Epithelial cell of umbilical artery (primary cell): ENCODE results near the gene QPCT. TPM values are rescaled to one million over a fixed set of nuclear protein-coding genes. Genes with fewer than 3 reads are reported as not detected.

ENCODE experiments used
- total RNA-seq: library from RNA; depleted of rRNA; stranded (reverse); fragments of >200 nt; gene quantifications from 2 replicates; pipeline ENCODE4 v1.2.3, GENCODE V29; 2014

QPCT gene
- 20.8 and 27.2 TPM in 2 replicates for total RNA-seq

DNA sequence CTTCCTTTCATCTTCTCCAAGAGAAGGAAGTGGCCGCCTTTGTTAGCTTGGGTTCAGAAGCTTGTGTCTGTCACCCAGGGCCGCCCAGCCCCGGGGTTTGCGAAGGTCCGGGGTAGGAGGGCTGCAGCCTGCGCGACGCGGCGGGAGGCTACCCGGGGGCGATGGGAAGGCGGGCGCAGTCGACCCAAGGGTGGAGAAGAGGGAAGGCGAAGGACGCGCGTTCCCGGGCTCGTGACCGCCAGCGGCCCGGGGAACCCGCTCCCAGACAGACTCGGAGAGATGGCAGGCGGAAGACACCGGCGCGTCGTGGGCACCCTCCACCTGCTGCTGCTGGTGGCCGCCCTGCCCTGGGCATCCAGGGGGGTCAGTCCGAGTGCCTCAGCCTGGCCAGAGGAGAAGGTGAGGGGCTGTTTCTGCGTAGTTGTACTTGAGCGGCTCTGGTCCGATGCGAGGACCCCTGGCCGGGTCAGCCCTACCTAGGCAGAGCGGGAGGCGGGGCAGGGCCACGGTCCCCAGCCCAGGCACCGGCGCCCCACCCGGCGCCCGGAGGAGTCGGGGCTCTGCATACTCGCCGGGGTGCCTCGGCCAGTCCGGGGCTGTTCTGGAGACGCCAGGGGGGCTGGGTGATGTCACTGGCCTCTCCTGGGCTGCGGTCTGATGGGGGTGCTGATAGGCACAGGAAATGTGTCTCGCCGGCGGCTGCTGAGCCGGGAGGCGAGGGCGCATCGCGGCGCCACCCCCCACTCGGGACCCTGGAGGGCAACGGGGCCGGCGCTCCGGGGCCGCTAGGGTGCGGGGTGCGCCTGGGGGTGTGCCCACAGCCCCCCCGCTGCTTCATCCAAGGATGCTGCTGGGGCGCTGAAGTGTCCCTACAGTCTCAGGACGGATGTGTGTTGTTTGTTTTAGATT is at the start of gene QPCT:
TSS of gene QPCT (plus strand) at position 178 of the 909 bp plus-strand sequence. CDS start at position 280, 102 bp downstream.

DNA sequence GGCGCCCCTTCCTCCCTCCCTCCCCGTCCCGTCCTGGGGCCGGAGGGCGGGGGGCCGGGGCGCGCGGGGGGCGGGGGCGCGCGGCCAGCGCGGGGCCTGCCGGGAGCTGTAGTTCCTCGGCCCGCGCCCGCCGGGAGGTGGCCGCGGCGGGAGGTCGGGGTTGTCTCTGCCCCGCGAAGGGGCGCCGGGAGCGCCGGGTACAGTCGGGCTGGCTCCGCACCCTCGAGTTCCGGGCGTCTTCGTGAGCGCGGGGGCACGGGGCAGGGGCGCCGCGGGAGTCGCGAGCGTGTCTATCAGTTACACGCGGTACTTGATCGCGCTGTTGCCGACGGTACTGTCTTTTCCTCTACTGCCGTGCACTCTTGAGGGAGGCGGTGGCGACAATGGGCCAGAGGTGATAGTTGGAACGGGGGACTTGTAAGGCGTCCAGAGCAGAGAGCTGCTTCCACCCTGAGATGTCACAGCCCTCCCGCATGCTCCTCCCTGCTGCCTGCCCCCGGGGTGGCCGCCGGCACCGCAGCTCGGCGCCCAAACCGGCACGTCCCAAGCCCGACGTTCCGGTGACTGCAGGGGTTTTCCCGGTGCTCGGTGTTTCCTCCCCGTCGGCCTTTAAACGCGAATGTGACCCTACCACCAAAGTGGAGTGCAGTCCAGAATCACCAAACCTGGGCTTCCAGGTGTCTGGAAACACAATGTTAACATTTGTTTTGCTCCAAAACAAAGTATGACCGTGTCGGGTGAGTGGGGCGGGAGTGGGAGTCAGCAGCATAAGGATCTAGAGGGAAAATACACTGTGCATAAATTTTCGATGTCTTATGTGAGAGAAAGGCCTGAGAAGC is 19.4 kb upstream of the QPCT start, which contains the start of gene PRKD3:
TSS of gene PRKD3 (minus strand) at position 48 of the 839 bp plus-strand sequence. CDS start 8,309 bp downstream, outside the sequence.

Other genes starting within 250 kb of the QPCT start
- gene EIF2AK2, start 187.7 kb upstream of the QPCT start, total RNA-seq, result 23.7 and 98.2 TPM in 2 replicates
- not detected in 2 replicates for gene SULT6B1, start 156.0 kb upstream of the QPCT start, total RNA-seq
- gene CEBPZOS, start 148.1 kb upstream of the QPCT start, total RNA-seq, result 13.0 and 17.9 TPM in 2 replicates
- gene CEBPZ, start 113.0 kb upstream of the QPCT start, total RNA-seq, result 60.4 and 71.6 TPM in 2 replicates
- gene NDUFAF7, start 113.0 kb upstream of the QPCT start, total RNA-seq, result 11.4 and 20.7 TPM in 2 replicates
- gene PRKD3, start 19.8 kb upstream of the QPCT start, total RNA-seq, result 60.0 and 75.0 TPM in 2 replicates